CD8-positive, alpha-beta memory T cell (primary cell): ENCODE measurements around the gene RNF14. TPM values are rescaled to one million over a fixed set of nuclear protein-coding genes. Genes with fewer than 3 reads are reported as not detected.

Experiments
- CTCF ChIA-PET: fragments of 350-600 bp; sonication (Branson Sonifier 250); formaldehyde crosslinking; loops from one replicate; lab custom pipeline; 2021; ENCODE audit warnings: antibody characterized with exemption; lab: Charles Lee
- POLR2A ChIA-PET: fragments of 350-600 bp; sonication (Branson Sonifier 250); formaldehyde crosslinking; loops from one replicate; lab custom pipeline; 2021; ENCODE audit warnings: antibody characterized with exemption; lab: Charles Lee
- DNase-seq, 5 donors: peaks; one replicate each; pipeline versions ENCODE4 v3.0.0 to v3.0.0-alpha.2; 2020 to 2022; ENCODE audit warnings: mixed read lengths in 1 of 5
- H3K27ac ChIP-seq: one replicate; pipeline ENCODE4 v1.7.0; 2013; ENCODE audit warnings: low read depth, mild to moderate bottlenecking, low read length, moderate library complexity
- H3K27me3 ChIP-seq: 2 replicates; pipeline ENCODE4 v1.7.0; 2013; ENCODE audit warnings: low read length, mild to moderate bottlenecking; ENCODE audit not compliant: insufficient read depth, poor library complexity, severe bottlenecking
- H3K36me3 ChIP-seq: 2 replicates; pipeline ENCODE4 v1.7.0; 2013; ENCODE audit warnings: mild to moderate bottlenecking, low read length, moderate library complexity; ENCODE audit not compliant: insufficient read depth
- H3K4me1 ChIP-seq: 2 replicates; pipeline ENCODE4 v1.7.0; 2013; ENCODE audit warnings: mild to moderate bottlenecking, low read length, moderate library complexity; ENCODE audit not compliant: insufficient read depth
- H3K4me3 ChIP-seq: 2 replicates; pipeline ENCODE4 v1.7.0; 2013; ENCODE audit warnings: mild to moderate bottlenecking, low read length
- H3K9me3 ChIP-seq: 2 replicates; pipeline ENCODE4 v1.7.0; 2013; ENCODE audit warnings: mild to moderate bottlenecking, low read length
- H3K27ac Mint-ChIP-seq, 8 donors: one replicate each; pipeline ENCODE4 v1.8.0; 2020 to 2021; ENCODE audit warnings: mixed read lengths in 8 of 8, mild to moderate bottlenecking in 6 of 8, inconsistent platforms in 3 of 8, moderate library complexity in 3 of 8
- H3K27me3 Mint-ChIP-seq, 2 donors: one replicate each; pipeline ENCODE4 v1.8.0; 2020 to 2021; ENCODE audit warnings: mixed read lengths in 2 of 2, mild to moderate bottlenecking in 1 of 2, moderate library complexity in 1 of 2
- H3K36me3 Mint-ChIP-seq, 3 donors: one replicate each; pipeline ENCODE4 v1.8.0; 2020 to 2021; ENCODE audit warnings: mixed read lengths in 3 of 3, inconsistent platforms in 1 of 3, mild to moderate bottlenecking in 1 of 3
- H3K4me1 Mint-ChIP-seq, 3 donors: one replicate each; pipeline ENCODE4 v1.8.0; 2020 to 2021; ENCODE audit warnings: mixed read lengths in 3 of 3, inconsistent platforms in 1 of 3, mild to moderate bottlenecking in 1 of 3
- H3K4me3 Mint-ChIP-seq, 7 donors: one replicate each; pipeline ENCODE4 v1.8.0; 2020 to 2021; ENCODE audit warnings: mixed read lengths in 7 of 7, mild to moderate bottlenecking in 6 of 7, moderate library complexity in 4 of 7, inconsistent platforms in 2 of 7
- H3K9me3 Mint-ChIP-seq, 5 donors: one replicate each; pipeline ENCODE4 v1.8.0; 2020 to 2022; ENCODE audit warnings: mixed read lengths in 5 of 5, mild to moderate bottlenecking in 3 of 5, moderate library complexity in 2 of 5, inconsistent platforms in 1 of 5
- polyA plus RNA-seq: library from polyadenylated mRNA; unstranded; fragments of 300-500 nt; fragmentation: Illumina TruSeq; gene quantifications from one replicate; pipeline ENCODE4 v1.2.3, GENCODE V29; 2021
- total RNA-seq, 2 experiments: library from RNA; stranded (reverse); gene quantifications; one replicate each; pipeline ENCODE4 v1.2.3, GENCODE V29; 2021

The RNF14 gene
- total and polyA plus RNA-seq, 3 experiments from 2014 or later, result 43.7 to 49.6 (median 46.2) TPM

DNA sequence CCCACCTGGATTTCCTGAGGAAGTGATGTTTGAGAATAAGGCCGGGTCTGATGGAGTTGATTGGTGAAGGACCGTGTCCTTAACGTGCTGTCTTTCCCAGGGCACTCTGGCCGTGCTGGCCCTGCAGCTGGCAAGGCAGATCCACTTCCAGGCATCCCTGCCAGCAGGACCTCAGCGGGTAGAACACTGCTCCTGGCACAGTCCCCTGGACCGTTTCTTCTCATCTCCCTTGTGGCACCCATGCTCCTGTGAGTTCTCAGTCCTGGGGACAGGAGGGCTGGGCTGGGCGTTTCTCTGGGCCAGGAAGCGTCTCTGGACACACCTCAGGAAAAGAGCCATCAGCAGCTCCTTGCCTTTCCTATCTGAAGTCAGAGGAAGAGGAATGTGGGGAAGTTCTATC is 40.9 kb upstream of the RNF14 start:
- Histone ChIP-seq H3K36me3 (peaks cover 60% of the 10 kb centered on the region), H3K4me1 (peaks cover 10% of the 10 kb centered on the region), H3K9me3 (no peaks in the 10 kb centered on the region), H3K4me3 (no peak overlapping the region), H3K27ac (no peak overlapping the region), H3K27me3 (no peaks in the 10 kb centered on the region)
- no peak overlapping the region for H3K4me3 Mint-ChIP-seq
- H3K27ac Mint-ChIP-seq, result no peak overlapping the region
- peaks cover 21 to 44% (median 39%) of the 10 kb centered on the region in 3 donors for H3K4me1 Mint-ChIP-seq
- peaks cover 16 to 84% (median 32%) of the 10 kb centered on the region in 3 donors for H3K36me3 Mint-ChIP-seq
- H3K27me3 Mint-ChIP-seq, result no peaks in the 10 kb centered on the region
- CTCF ChIA-PET, result interaction anchor here (1.5 kb wide), 1 partner anchor 33 kb away, joined by 5 read pairs; no protein-coding TSS in a partner anchor
- H3K9me3 Mint-ChIP-seq, result no peaks in the 10 kb centered on the region
- POLR2A ChIA-PET, result no interaction called here
- no peak for DNase-seq

DNA sequence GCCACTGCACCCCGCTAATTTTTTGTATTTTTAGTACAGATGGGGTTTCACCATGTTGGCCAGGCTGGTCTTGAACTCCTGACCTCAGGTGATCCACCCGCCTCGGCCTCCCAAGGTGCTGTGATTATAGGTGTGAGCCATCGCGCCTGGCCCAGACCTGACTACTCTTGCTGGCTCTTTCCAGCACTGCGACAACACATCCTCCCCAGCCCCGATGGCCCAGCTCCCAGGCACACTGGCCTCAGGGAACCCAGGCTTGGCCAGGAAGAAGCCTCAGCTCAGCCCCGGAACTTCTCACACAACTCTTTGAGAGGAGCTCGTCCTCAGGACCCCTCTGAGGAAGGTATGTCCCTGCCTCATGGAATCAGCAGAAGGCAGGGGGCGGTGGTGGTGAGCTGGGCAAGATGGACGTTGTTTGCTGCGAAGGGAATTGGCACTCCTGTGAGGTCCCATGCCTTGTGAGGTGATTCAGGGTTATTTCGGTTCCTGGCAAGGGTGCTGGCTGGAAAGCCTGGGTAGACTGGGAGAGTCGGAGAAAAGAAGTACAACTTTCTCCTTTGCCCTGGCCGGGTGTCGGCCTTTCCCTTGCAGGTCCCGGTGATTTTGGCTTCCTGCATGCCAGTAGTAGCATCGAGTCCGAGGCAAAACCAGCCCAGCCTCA is 39.4 kb upstream of the RNF14 start:
- H3K27ac ChIP-seq, result no peak overlapping the region
- Mint-ChIP-seq H3K4me1 (peaks cover 12 to 30% (median 27%) of the 10 kb centered on the region in 3 donors), H3K27me3 (no peaks in the 10 kb centered on the region), H3K9me3 (no peaks in the 10 kb centered on the region), H3K4me3 (no peak overlapping the region), H3K36me3 (peaks cover 16 to 89% (median 33%) of the 10 kb centered on the region in 3 donors), H3K27ac (peak overlapping the region in 2 of 8 donors; percentile 41 to 57)
- peaks cover 72% of the 10 kb centered on the region for H3K36me3 ChIP-seq
- DNase-seq, result no peak
- CTCF ChIA-PET, result interaction anchor here (1.1 kb wide), 1 partner anchor 12 kb away, joined by 3 read pairs; no protein-coding TSS in a partner anchor
- no peaks in the 10 kb centered on the region for H3K9me3 ChIP-seq
- no peaks in the 10 kb centered on the region for H3K27me3 ChIP-seq
- H3K4me3 ChIP-seq, result no peak overlapping the region
- POLR2A ChIA-PET, result no interaction called here
- peaks cover under 1% of the 10 kb centered on the region for H3K4me1 ChIP-seq

DNA sequence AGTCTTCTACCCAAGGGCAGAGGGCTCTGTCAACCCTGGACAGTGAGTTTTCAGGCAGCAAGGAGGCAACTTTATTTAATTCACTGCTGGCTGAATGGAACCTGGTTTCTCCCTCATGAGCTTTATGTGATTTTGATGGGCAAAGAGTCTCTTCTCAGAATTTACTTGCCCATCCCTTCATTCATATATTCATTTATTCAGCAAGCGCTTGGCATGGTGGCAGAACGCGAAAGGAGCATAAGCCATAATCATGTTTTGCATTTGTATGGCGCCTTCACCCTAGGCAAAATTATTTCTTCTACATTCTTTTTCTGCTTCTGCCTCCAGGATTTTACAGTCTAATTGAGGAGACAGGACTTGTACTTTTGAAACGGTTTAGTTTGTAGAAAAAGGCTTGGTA is 37.2 kb upstream of the RNF14 start:
- CTCF ChIA-PET, result interaction anchor here (0.8 kb wide), 1 partner anchor 29 kb away, joined by 4 read pairs; no protein-coding TSS in a partner anchor
- peaks cover 5 to 16% (median 14%) of the 10 kb centered on the region in 3 donors for H3K4me1 Mint-ChIP-seq
- H3K27ac Mint-ChIP-seq, result peak overlapping the region in 3 of 8 donors; percentile 38 to 76 (median 49)
- no peak overlapping the region for H3K4me3 ChIP-seq
- peaks cover 81% of the 10 kb centered on the region for H3K36me3 ChIP-seq
- peaks cover 20 to 97% (median 35%) of the 10 kb centered on the region in 3 donors for H3K36me3 Mint-ChIP-seq
- H3K9me3 ChIP-seq, result no peaks in the 10 kb centered on the region
- H3K9me3 Mint-ChIP-seq, result no peaks in the 10 kb centered on the region
- H3K27me3 ChIP-seq, result no peaks in the 10 kb centered on the region
- H3K4me3 Mint-ChIP-seq, result no peak overlapping the region
- no peak overlapping the region for H3K27ac ChIP-seq
- POLR2A ChIA-PET, result interaction anchor here (0.9 kb wide), 1 partner anchor 8 kb away, joined by 3 read pairs; the partner anchor contains the start of gene DELE1
- DNase-seq, result no peak
- no peaks in the 10 kb centered on the region for H3K4me1 ChIP-seq
- H3K27me3 Mint-ChIP-seq, result no peaks in the 10 kb centered on the region

DNA sequence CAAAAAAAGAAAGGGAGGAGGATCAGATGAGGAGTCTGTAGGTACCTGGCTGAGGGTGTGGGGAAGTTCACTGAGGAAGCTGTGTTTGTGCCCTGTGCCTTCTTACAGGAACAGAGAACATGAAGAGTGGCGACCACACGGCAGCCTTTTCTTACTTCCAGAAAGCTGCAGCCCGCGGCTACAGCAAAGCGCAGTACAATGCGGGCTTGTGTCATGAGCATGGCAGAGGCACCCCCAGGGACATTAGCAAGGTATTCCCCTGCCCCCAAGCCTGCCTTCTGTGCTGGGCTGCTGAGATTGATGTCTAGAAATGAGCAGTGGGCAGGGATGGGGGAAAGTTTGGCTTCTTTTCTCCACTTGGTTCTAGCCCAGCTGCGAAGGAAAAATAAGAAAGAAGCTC is 35.8 kb upstream of the RNF14 start:
- Mint-ChIP-seq H3K27ac (peak overlapping the region in 2 of 8 donors; percentile 36 to 68), H3K9me3 (no peaks in the 10 kb centered on the region), H3K4me3 (no peak overlapping the region), H3K36me3 (peaks cover 17 to 92% (median 26%) of the 10 kb centered on the region in 3 donors), H3K4me1 (peaks cover 4 to 5% (median 4%) of the 10 kb centered on the region in 3 donors), H3K27me3 (no peaks in the 10 kb centered on the region)
- no peak for DNase-seq
- H3K27me3 ChIP-seq, result no peaks in the 10 kb centered on the region
- peaks cover 70% of the 10 kb centered on the region for H3K36me3 ChIP-seq
- no peak overlapping the region for H3K4me3 ChIP-seq
- POLR2A ChIA-PET, result no interaction called here
- no peaks in the 10 kb centered on the region for H3K9me3 ChIP-seq
- no peaks in the 10 kb centered on the region for H3K4me1 ChIP-seq
- no peak overlapping the region for H3K27ac ChIP-seq
- CTCF ChIA-PET, result interaction anchor here (1.1 kb wide), 1 partner anchor 268 kb away, joined by 3 read pairs; no protein-coding TSS in a partner anchor

DNA sequence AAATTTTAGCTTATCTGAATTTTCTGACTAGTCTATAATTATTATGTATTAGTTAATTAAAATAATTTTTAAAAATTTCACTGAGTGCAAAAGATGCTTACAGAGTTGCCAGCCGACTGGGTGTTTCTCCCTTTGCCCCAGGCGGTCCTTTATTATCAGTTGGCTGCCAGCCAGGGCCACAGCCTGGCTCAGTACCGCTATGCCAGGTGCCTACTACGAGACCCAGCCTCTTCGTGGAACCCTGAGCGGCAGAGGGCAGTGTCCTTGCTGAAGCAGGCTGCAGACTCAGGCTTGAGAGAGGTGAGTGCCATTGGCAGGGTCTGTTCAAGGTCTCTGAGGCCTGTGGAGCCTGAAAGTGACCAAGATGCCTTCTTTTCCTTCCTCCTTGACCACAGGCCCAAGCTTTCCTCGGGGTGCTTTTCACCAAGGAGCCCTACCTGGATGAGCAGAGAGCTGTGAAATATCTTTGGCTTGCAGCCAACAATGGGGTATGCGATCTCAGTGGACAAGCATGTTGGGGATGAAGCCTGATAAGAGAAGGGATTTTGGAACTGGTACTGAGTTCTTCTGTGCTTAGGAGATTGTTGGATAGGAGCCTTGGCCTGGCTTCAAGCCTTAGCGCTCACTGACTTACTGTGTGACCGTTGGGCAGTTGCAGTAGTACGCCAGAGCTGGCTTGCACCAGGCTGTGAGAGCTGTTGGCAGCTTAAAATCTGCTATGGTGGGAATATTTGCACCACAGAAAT is 34.6 kb upstream of the RNF14 start:
- Mint-ChIP-seq H3K4me3 (no peak overlapping the region), H3K9me3 (no peaks in the 10 kb centered on the region), H3K36me3 (peaks cover 13 to 90% (median 20%) of the 10 kb centered on the region in 3 donors), H3K4me1 (peaks cover 0 to 5% (median 4%) of the 10 kb centered on the region in 3 donors), H3K27ac (peak overlapping the region in 2 of 8 donors; percentile 37 to 55), H3K27me3 (no peaks in the 10 kb centered on the region)
- Histone ChIP-seq H3K27ac (no peak overlapping the region), H3K4me1 (no peaks in the 10 kb centered on the region), H3K9me3 (no peaks in the 10 kb centered on the region), H3K36me3 (peaks cover 60% of the 10 kb centered on the region), H3K27me3 (no peaks in the 10 kb centered on the region), H3K4me3 (no peak overlapping the region)
- DNase-seq, result no peak
- POLR2A ChIA-PET, result no interaction called here
- CTCF ChIA-PET, result interaction anchor here (1.1 to 1.3 kb wide), 2 partner anchors 55 to 270 kb away, joined by 3 read pairs; no protein-coding TSS in a partner anchor

DNA sequence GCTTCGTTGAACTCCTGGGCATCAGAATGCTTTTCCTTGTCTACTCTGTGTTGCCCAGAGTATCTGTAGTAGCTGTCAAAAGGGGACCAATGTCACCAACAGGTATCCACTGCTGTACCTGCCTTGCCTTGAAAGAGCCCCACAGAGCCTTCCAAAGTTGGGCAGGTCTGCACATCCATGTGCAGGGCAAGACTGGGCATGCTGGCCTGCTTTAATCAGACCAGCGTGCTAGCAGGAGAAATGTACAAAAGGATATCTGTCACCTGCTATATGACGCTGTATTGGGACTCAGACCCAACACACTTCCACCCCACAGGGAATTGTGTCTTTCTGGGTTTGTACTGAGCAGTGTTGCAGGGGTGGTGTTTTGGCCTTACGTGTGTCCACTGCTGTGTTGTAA is 33.4 kb upstream of the RNF14 start:
- H3K27me3 Mint-ChIP-seq, result no peaks in the 10 kb centered on the region
- Histone ChIP-seq H3K27ac (no peak overlapping the region), H3K27me3 (no peaks in the 10 kb centered on the region), H3K4me1 (no peaks in the 10 kb centered on the region), H3K9me3 (no peaks in the 10 kb centered on the region), H3K4me3 (no peak overlapping the region), H3K36me3 (peaks cover 52% of the 10 kb centered on the region)
- peak overlapping the region in 2 of 8 donors; percentile 26 to 67 for H3K27ac Mint-ChIP-seq
- no peaks in the 10 kb centered on the region for H3K9me3 Mint-ChIP-seq
- ChIA-PET CTCF (no interaction called here), POLR2A (no interaction called here)
- DNase-seq, result no peak
- H3K4me3 Mint-ChIP-seq, result no peak overlapping the region
- H3K36me3 Mint-ChIP-seq, result peaks cover 13 to 86% (median 20%) of the 10 kb centered on the region in 3 donors
- peaks cover 0 to 5% (median 4%) of the 10 kb centered on the region in 3 donors for H3K4me1 Mint-ChIP-seq

DNA sequence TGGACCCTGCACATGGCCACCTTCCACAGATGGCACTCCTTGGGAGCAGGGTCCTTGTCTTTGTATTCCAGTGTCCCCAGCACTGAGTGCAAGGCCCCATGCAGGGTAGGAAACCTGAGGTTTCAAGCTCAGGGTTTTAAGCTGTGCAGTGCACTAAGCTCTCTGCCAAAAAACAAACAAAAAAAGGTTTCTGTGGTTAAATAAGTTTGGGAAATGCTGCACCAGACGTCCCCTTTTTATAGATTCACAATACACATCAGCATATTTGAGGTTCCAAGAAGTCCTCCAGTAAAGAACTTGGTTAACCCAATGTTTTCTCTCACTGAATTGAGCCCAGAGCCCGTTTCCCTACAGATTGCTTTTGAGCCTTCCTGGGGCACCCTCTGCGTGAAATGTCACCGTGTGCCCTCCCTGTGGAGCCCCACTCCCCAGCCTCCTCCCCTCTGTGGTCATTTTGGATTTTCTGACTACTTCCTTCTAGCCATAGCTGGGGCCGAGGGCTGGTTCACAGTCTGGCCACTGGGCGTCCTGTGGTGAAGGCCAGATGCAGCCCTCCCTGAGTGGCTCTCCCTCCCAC is 28.1 kb upstream of the RNF14 start:
- ChIA-PET CTCF (interaction anchor here (0.9 to 1.4 kb wide), 4 partner anchors 10 to 29 kb away, joined by 3 read pairs; partner anchors contain the start of gene RNF14), POLR2A (no interaction called here)
- Histone ChIP-seq H3K27ac (no peak overlapping the region), H3K36me3 (peaks cover 9% of the 10 kb centered on the region), H3K9me3 (no peaks in the 10 kb centered on the region), H3K4me3 (no peak overlapping the region), H3K4me1 (no peaks in the 10 kb centered on the region), H3K27me3 (no peaks in the 10 kb centered on the region)
- H3K4me3 Mint-ChIP-seq, result no peak overlapping the region
- peak overlapping the region in 4 of 8 donors; percentile 70 to 92 (median 79) for H3K27ac Mint-ChIP-seq
- no peak for DNase-seq
- H3K9me3 Mint-ChIP-seq, result no peaks in the 10 kb centered on the region
- H3K4me1 Mint-ChIP-seq, result peaks cover 0 to 2% (median 0%) of the 10 kb centered on the region in 3 donors
- H3K36me3 Mint-ChIP-seq, result peaks cover 3 to 44% (median 4%) of the 10 kb centered on the region in 3 donors
- no peaks in the 10 kb centered on the region for H3K27me3 Mint-ChIP-seq
